Stomach (tissue), 4 donors: ENCODE measurements around the gene CD58.
"Not testable (repeated sequence)": the region's sequence is repeated elsewhere in the genome, so short reads cannot be mapped to it uniquely, and the experiment has no call there.

Experiments
- CTCF ChIP-seq, 7 experiments: fragments of 450-650 bp in 4 of 7; fragments of 200-600 bp in 3 of 7; sonication (generic) in 3 of 7; IDR thresholded peaks; one replicate each; pipeline ENCODE4 v1.5.1; 2016 to 2019; ENCODE audit warnings: antibody characterized with exemption in 7 of 7, control low read depth in 2 of 7, mild to moderate bottlenecking in 1 of 7
- POLR2AphosphoS5 ChIP-seq, 3 donors: sonication (generic); formaldehyde crosslinking; IDR thresholded peaks; one replicate each; pipeline ENCODE4 v1.6.1; 2016; ENCODE audit warnings: antibody characterized with exemption in 3 of 3

GRCh38 chr1:116620392-116620791, 49.6 kb upstream of the CD58 start:
- not testable (repeated sequence) for TF ChIP-seq POLR2AphosphoS5, CTCF (IDR thresholded peaks at IDR 0.05)
